Motor neuron (in vitro differentiated cells): Measurements from ENCODE around the gene RRP9. TPM values are rescaled to one million over a fixed set of nuclear protein-coding genes. Genes with fewer than 3 reads are reported as not detected.
A peak's percentile ranks its signal among the peaks of the same experiment; 100 is the strongest.

ENCODE experiments used
- ATAC-seq, 8 experiments: fragments of 200-7000 bp; cut with Tn5 transposase; replicated peaks in 6 of 8; 2 replicates each; pipeline ENCODE4 v1.8.0; 2021; ENCODE audit warnings: mild to moderate bottlenecking in 8 of 8, moderate library complexity in 8 of 8
- H3K27ac ChIP-seq, 2 donors: fragments of 250-450 bp; sonication (Bioruptor Pico); 2 replicates each; pipeline ENCODE4 v1.9.0; 2021; ENCODE audit warnings: antibody characterized with exemption in 2 of 2, mild to moderate bottlenecking in 2 of 2, moderate library complexity in 1 of 2
- H3K4me1 ChIP-seq, 2 donors: fragments of 250-450 bp; sonication (Bioruptor Pico); replicated peaks in 1 of 2; 2 replicates each; pipeline ENCODE4 v1.6.1; 2021; ENCODE audit warnings: antibody characterized with exemption in 2 of 2, mild to moderate bottlenecking in 2 of 2, moderate library complexity in 1 of 2
- H3K4me3 ChIP-seq, 5 donors: fragments of 250-450 bp; sonication (Bioruptor Pico); 2 replicates each; pipeline ENCODE4 v1.9.0; 2021; ENCODE audit warnings: antibody characterized with exemption in 5 of 5, mild to moderate bottlenecking in 5 of 5, moderate library complexity in 4 of 5
- WGBS, 10 experiments: fragments of 450-650 bp; shearing (Covaris generic); methylation state at CpG; one replicate each; pipeline ENCODE4 v1.0.0; 2022; 5-methylcytosine and 5-hydroxymethylcytosine counted together
- in situ Hi-C, 9 experiments: fragments of 400-800 bp; cut with MboI; loops; one replicate each; pipeline ENCODE4 v1.15.0; 2021; ENCODE audit warnings: low sequenced_read_pairs in 9 of 9, low pct_unique_long_range_greater_than_20kb in 2 of 9; ENCODE audit not compliant: unreplicated experiment in 9 of 9
- total RNA-seq, 8 experiments: library from RNA; unstranded; fragments of 300-600 nt; gene quantifications; 2 replicates each; pipeline versions ENCODE4 v1.2.3 to v1.2.4, GENCODE V29; 2022

Gene RRP9
- total RNA-seq, 8 experiments from 2014 or later = 12.0 to 55.7 (median 21.9) TPM

GRCh38 chr3:51967384-51968169, 25.9 kb upstream of the RRP9 start, which contains the start of gene PCBP4:
TSS of gene PCBP4 (minus strand) at chr3:51967454. CDS start at chr3:51961240, 6,214 bp downstream.
- Histone ChIP-seq H3K4me3 (peak within 1 kb of the TSS; percentile 67 to 90 (median 86)), H3K27ac (peak within 1 kb of the TSS; percentile 97 to 99), H3K4me1 (peaks cover 46 to 48% of the 10 kb centered on the region in 2 donors)
- ATAC-seq = peak; percentile 64 to 83 (median 69)
- WGBS, 10 experiments = no CpG with 5 or more reads among the region's 90 CpGs
- in situ Hi-C loops = no loop called here

GRCh38 chr3:51966922-51967383, 25.2 kb upstream of the RRP9 start:
- 11% methylated on average over 4 of the region's 33 CpGs; no CpG with 5 or more reads in 9 of the 10 experiments for WGBS, 10 experiments
- Histone ChIP-seq H3K4me3 (peak overlapping the region; percentile 67 to 90 (median 86)), H3K4me1 (peaks cover 46 to 48% of the 10 kb centered on the region in 2 donors), H3K27ac (peak overlapping the region; percentile 97 to 99)
- ATAC-seq = peak; percentile 2 to 18 (median 11)
- in situ Hi-C loops = no loop called here

GRCh38 chr3:51966486-51966885, 24.8 kb upstream of the RRP9 start:
- H3K27ac ChIP-seq = peak overlapping the region; percentile 97 to 99
- in situ Hi-C loops = no loop called here
- peak overlapping the region; percentile 67 to 90 (median 86) for H3K4me3 ChIP-seq
- peaks cover 46 to 48% of the 10 kb centered on the region in 2 donors for H3K4me1 ChIP-seq
- WGBS, 10 experiments = no CpG with 5 or more reads among the region's 5 CpGs
- ATAC-seq = no peak

GRCh38 chr3:51966016-51966415, 24.3 kb upstream of the RRP9 start:
- H3K4me1 ChIP-seq = peaks cover 46 to 48% of the 10 kb centered on the region in 2 donors
- peak overlapping the region; percentile 67 to 90 (median 86) for H3K4me3 ChIP-seq
- no peak for ATAC-seq
- in situ Hi-C loops = no loop called here
- 20% methylated on average over 1 of the region's 2 CpGs; no CpG with 5 or more reads in 9 of the 10 experiments for WGBS, 10 experiments
- peak overlapping the region; percentile 97 to 99 for H3K27ac ChIP-seq

- WGBS, 10 experiments = 80% methylated on average over 1 of the region's 4 CpGs; no CpG with 5 or more reads in 9 of the 10 experiments
- in situ Hi-C loops = no loop called here
- H3K4me3 ChIP-seq = peak overlapping the region in 3 of 5 donors; percentile 4 to 87 (median 81)
- H3K27ac ChIP-seq = peak overlapping the region; percentile 20 to 57
- no peak for ATAC-seq
- peaks cover 46 to 48% of the 10 kb centered on the region in 2 donors for H3K4me1 ChIP-seq
Observed at GRCh38 chr3:51964521-51964920, 22.8 kb upstream of the RRP9 start.

GRCh38 chr3:51963951-51964451, 22.3 kb upstream of the RRP9 start:
- Histone ChIP-seq H3K4me1 (peaks cover 42 to 43% of the 10 kb centered on the region in 2 donors), H3K27ac (peak overlapping the region; percentile 20 to 57), H3K4me3 (peak overlapping the region in 2 of 5 donors; percentile 81 to 87)
- WGBS, 10 experiments = no CpG with 5 or more reads among the region's 12 CpGs
- in situ Hi-C loops = no loop called here
- ATAC-seq = peak in 2 of 8 experiments; percentile 8 to 11

- H3K4me1 ChIP-seq = peaks cover 35 to 36% of the 10 kb centered on the region in 2 donors
- H3K4me3 ChIP-seq = no peak overlapping the region
- no peak overlapping the region for H3K27ac ChIP-seq
- in situ Hi-C loops = no loop called here
- no peak for ATAC-seq
- 60 to 100% (median 88%) methylated on average over 1 to 4 of the region's 6 CpGs; no CpG with 5 or more reads in 2 of the 10 experiments for WGBS, 10 experiments
Observed at GRCh38 chr3:51962854-51963530, 21.3 kb upstream of the RRP9 start.

- Histone ChIP-seq H3K27ac (no peak overlapping the region), H3K4me1 (peaks cover 35 to 36% of the 10 kb centered on the region in 2 donors), H3K4me3 (no peak overlapping the region)
- in situ Hi-C loops = no loop called here
- 0 to 100% (median 73%) methylated on average over 1 to 4 of the region's 9 CpGs; no CpG with 5 or more reads in 3 of the 10 experiments for WGBS, 10 experiments
- peak in 3 of 8 experiments; percentile 74 to 92 (median 80) for ATAC-seq
Observed at GRCh38 chr3:51961602-51962569, 20.2 kb upstream of the RRP9 start.

GRCh38 chr3:51961011-51961410, 19.3 kb upstream of the RRP9 start:
- 60% methylated on average over 1 of the region's 18 CpGs; no CpG with 5 or more reads in 9 of the 10 experiments for whole genome bisulfite sequencing, 10 experiments
- in situ Hi-C loops = no loop called here
- Histone ChIP-seq H3K4me3 (no peak overlapping the region), H3K27ac (no peak overlapping the region), H3K4me1 (peaks cover 31 to 32% of the 10 kb centered on the region in 2 donors)
- no peak for ATAC-seq

GRCh38 chr3:51960386-51960785, 18.7 kb upstream of the RRP9 start:
- H3K4me3 ChIP-seq = no peak overlapping the region
- H3K4me1 ChIP-seq = peaks cover 24 to 28% of the 10 kb centered on the region in 2 donors
- no peak for ATAC-seq
- no peak overlapping the region for H3K27ac ChIP-seq
- in situ Hi-C loops = no loop called here
- WGBS, 10 experiments = 91 to 100% (median 92%) methylated on average over 2 to 6 of the region's 10 CpGs; no CpG with 5 or more reads in 7 of the 10 experiments

- in situ Hi-C loops = no loop called here
- no peak overlapping the region for H3K4me3 ChIP-seq
- 80 to 90% methylated on average over 2 of the region's 7 CpGs; no CpG with 5 or more reads in 8 of the 10 experiments for WGBS, 10 experiments
- peaks cover 17 to 20% of the 10 kb centered on the region in 2 donors for H3K4me1 ChIP-seq
- ATAC-seq = no peak
- H3K27ac ChIP-seq = no peak overlapping the region
Observed at GRCh38 chr3:51959651-51960050, 17.9 kb upstream of the RRP9 start.
